Skeletal muscle satellite cell (primary cell): ENCODE results near the gene KRTAP13-2. TPM values are rescaled to one million over a fixed set of nuclear protein-coding genes. Genes with fewer than 3 reads are reported as not detected.

Experiments used
- H3K27me3 ChIP-seq: 2 replicates; pipeline ENCODE4 v1.7.0; 2013; ENCODE audit warnings: low read length; ENCODE audit not compliant: control insufficient read depth, insufficient read depth
- H3K36me3 ChIP-seq: 2 replicates; pipeline ENCODE4 v1.7.0; 2013; ENCODE audit warnings: mild to moderate bottlenecking, control low read depth, low read length; ENCODE audit not compliant: insufficient read depth
- H3K4me1 ChIP-seq: 2 replicates; pipeline ENCODE4 v1.7.0; 2013; ENCODE audit warnings: low read length; ENCODE audit not compliant: control insufficient read depth, insufficient read depth
- H3K4me2 ChIP-seq: 2 replicates; pipeline ENCODE4 v1.7.0; 2013; ENCODE audit warnings: mild to moderate bottlenecking, low read length
- H3K4me3 ChIP-seq: 2 replicates; pipeline ENCODE4 v1.7.0; 2013; ENCODE audit warnings: low read length
- H3K9ac ChIP-seq: 2 replicates; pipeline ENCODE4 v1.7.0; 2013; ENCODE audit warnings: mild to moderate bottlenecking, low read depth, low read length, moderate library complexity
- H3K9me3 ChIP-seq: replicated peaks from 2 replicates; pipeline ENCODE4 v1.7.0; 2013; ENCODE audit warnings: mild to moderate bottlenecking, control low read depth, low read length
- total RNA-seq: library from RNA; depleted of rRNA; stranded (reverse); fragments of >200 nt; gene quantifications from 2 replicates; pipeline ENCODE4 v1.2.3, GENCODE V29; 2012; rRNA removed

The KRTAP13-2 gene
- not detected in 2 replicates for total RNA-seq

DNA sequence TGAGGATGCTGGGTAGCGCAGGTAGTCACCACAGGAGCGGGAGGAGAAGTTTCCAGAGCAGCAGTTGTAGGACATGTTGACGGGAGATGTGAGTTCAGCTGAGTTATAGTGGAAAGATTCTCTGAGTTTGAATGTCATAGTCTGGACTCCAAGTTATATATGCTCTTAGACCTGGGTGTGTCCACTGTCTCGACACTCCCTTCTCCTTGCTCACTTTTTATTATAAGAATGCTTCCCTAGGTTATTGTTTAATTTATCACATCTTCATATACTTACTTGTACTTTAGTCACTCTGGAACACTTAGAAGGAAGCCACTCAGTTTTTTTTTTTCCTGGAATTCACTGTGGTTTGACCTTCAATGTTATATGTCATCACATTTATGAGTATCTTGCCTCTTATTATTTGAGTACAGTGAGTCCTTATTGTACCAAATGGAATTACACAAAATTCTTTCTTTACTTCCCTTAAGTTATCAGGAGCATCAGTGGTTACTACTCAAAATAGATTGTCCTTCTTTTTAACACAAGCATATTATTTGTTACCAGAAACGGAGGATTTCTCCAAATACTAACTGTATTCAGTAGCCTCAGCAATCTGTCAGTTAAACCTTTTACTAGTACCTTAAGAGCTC is at the start of gene KRTAP13-2:
TSS of gene KRTAP13-2 (minus strand) at position 133 of the 632 bp plus-strand sequence. CDS start at position 75, 58 bp downstream.
- Histone ChIP-seq H3K9ac (no peak within 1 kb of the TSS), H3K36me3 (no peaks in the 10 kb centered on the region), H3K4me3 (no peak within 1 kb of the TSS), H3K4me2 (no peak within 1 kb of the TSS), H3K27me3 (no peaks in the 10 kb centered on the region), H3K4me1 (no peaks in the 10 kb centered on the region), H3K9me3 (no peaks in the 10 kb centered on the region)

GRCh38 chr21:30415993-30416392 is 43.9 kb upstream of the KRTAP13-2 start:
- no peaks in the 10 kb centered on the region for H3K27me3 ChIP-seq
- no peaks in the 10 kb centered on the region for H3K4me1 ChIP-seq
- no peaks in the 10 kb centered on the region for H3K36me3 ChIP-seq
- H3K4me2 ChIP-seq = no peak overlapping the region
- H3K9ac ChIP-seq = no peak overlapping the region
- peaks cover 3% of the 10 kb centered on the region for H3K9me3 ChIP-seq
- H3K4me3 ChIP-seq = no peak overlapping the region

DNA sequence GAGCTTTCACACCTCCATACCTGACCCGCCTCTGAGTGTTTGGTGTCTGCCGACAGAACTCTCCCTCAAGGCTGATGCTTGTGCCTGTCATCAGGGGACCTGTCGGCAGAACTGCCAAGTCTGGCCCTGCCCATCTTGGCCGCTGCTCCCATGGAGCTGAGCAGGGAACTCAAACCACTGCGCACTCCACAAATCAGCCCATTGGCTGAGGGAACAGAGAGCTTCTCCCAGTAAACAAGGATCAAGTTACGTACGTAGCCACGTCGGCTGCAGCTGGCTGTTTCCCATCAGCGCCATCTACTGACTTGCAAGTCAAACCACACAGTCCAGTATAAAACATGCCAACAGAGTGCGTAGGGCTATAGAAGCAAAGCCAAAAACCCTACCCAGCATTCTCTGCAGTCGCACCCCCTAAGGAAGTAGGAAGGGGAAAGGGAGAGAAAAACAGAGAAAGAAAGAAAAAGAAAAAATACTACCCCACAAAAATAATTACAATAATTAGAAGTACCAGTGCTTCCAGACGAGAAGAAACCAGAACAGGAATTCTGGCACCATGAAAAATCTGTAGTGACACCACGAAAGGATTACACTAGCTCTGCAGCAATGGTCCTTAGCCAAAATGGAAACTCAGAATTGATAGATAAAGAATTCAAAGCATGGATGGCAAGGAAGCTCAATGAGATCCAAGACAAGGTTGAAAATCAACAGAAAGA is 36.9 kb upstream of the KRTAP13-2 start:
- Histone ChIP-seq H3K27me3 (no peaks in the 10 kb centered on the region), H3K36me3 (no peaks in the 10 kb centered on the region), H3K9me3 (peaks cover 3% of the 10 kb centered on the region), H3K9ac (no peak overlapping the region), H3K4me3 (no peak overlapping the region), H3K4me2 (no peak overlapping the region), H3K4me1 (no peaks in the 10 kb centered on the region)

DNA sequence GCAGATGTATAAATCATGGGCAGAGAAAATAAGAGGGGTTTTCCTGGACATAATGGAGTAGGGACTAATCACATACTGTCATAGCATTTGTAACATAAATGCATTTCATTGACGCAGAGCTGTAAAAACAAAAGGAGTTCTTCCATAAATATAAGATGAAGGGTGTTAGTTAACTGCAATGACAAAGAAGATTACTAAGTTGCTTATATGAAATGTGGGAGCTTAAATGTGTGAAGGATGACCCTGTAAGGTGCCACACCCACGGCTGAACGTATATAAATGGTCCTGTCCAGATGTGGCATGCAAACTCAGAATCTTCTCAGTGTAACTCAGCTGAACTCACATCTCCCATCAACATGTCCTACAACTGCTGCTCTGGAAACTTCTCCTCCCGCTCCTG is 23.7 kb upstream of the KRTAP13-2 start, which contains the start of gene KRTAP13-1:
TSS of gene KRTAP13-1 (plus strand) at position 301 of the 400 bp plus-strand sequence. CDS start at position 357, 56 bp downstream.
- H3K36me3 ChIP-seq = no peaks in the 10 kb centered on the region
- no peak within 1 kb of the TSS for H3K9ac ChIP-seq
- H3K4me2 ChIP-seq = no peak within 1 kb of the TSS
- H3K27me3 ChIP-seq = no peaks in the 10 kb centered on the region
- H3K4me3 ChIP-seq = no peak within 1 kb of the TSS
- no peaks in the 10 kb centered on the region for H3K4me1 ChIP-seq
- H3K9me3 ChIP-seq = peaks cover 13% of the 10 kb centered on the region

- Histone ChIP-seq H3K9me3 (peaks cover 9% of the 10 kb centered on the region), H3K4me2 (no peak overlapping the region), H3K4me1 (no peaks in the 10 kb centered on the region), H3K27me3 (no peaks in the 10 kb centered on the region), H3K9ac (no peak overlapping the region), H3K36me3 (no peaks in the 10 kb centered on the region), H3K4me3 (no peak overlapping the region)
Measured at GRCh38 chr21:30391492-30392025, 19.5 kb upstream of the KRTAP13-2 start.

DNA sequence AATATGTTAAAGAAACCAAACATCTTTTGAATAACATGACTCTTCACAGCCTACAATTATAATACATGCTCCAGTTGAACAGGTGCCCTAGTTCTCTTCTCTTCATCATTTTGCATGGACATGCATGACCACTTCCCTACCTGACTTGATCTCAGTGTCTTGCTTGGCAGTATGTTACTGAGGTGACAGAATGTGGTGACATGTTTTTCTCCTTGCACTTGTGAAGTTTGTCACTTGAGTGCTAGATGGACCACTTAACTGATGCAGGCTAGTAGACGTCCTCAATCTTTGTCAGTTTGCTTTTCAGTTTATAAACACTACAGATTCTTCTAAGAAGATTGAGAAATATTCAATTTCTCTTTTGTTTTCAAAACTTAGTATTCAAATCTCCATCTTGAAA is 10.1 kb upstream of the KRTAP13-2 start:
- Histone ChIP-seq H3K36me3 (no peaks in the 10 kb centered on the region), H3K4me3 (no peak overlapping the region), H3K9ac (no peak overlapping the region), H3K4me2 (no peak overlapping the region), H3K9me3 (peaks cover 4% of the 10 kb centered on the region), H3K4me1 (no peaks in the 10 kb centered on the region), H3K27me3 (no peaks in the 10 kb centered on the region)

- Histone ChIP-seq H3K36me3 (no peaks in the 10 kb centered on the region), H3K4me1 (no peaks in the 10 kb centered on the region), H3K9me3 (peaks cover 4% of the 10 kb centered on the region)
Measured at GRCh38 chr21:30355906-30356305, 16.2 kb downstream of the KRTAP13-2 start.

DNA sequence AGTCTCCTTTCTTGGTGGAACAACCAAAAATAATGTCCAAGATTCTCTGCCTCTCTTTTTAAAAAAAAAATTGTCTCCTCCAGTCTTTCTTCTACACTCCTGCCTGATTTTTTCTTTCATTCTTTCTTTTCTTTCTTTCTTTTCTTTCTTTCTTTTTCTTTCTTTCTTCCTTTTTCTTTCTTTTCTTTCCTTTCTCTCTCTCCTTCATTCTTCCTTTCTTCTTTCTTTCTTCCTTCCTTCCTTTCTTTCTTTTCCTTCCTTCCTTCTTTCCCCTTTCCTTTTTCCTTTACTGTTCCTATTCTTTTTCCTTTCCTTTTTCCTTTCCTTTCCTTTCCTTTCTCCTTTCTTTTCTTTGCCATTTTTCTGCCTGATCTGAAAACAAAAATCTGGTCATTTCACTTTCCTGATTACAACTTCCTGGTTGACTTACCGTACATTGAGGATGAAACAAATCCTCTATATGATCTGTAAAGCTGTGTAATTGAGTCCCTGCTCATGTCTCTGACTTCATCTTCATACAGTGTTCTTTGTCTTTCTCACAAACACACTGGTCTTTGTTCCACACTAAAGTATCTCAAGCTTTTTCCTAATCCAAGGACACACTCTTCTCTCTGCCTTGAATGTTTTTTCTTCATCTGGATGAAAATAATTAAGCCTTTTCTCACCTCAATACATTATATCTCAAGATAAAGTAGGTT is 17.6 kb downstream of the KRTAP13-2 start:
- Histone ChIP-seq H3K4me1 (no peaks in the 10 kb centered on the region), H3K9ac (no peak overlapping the region), H3K27me3 (no peaks in the 10 kb centered on the region), H3K4me3 (no peak overlapping the region), H3K9me3 (peaks cover 4% of the 10 kb centered on the region), H3K36me3 (no peaks in the 10 kb centered on the region), H3K4me2 (no peak overlapping the region)

More at GRCh38 chr21:30355906-30356305, 16.2 kb downstream of the KRTAP13-2 start:
- Histone ChIP-seq H3K4me3 (no peak overlapping the region), H3K9ac (no peak overlapping the region), H3K27me3 (no peaks in the 10 kb centered on the region), H3K4me2 (no peak overlapping the region)

DNA sequence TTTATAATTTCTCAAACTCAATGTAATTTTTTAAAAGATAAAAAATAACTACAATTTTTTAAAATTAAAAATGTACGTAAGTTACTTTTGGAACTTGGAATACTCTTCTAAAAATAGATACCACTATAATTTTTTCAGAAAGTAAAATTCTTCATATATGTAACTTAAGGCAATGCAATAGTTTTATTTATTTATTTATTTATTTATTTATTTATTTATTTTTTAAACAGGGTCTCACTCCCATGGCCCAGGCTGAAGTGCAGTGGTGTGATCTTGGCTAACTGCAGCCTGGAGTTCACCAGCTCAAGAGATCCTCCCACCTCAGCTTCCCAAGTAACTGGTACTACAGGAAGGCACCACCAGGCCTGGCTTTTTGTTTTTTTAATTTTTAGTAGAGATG is 20.5 kb downstream of the KRTAP13-2 start:
- Histone ChIP-seq H3K4me3 (no peak overlapping the region), H3K9me3 (peaks cover 3% of the 10 kb centered on the region), H3K9ac (no peak overlapping the region), H3K4me2 (no peak overlapping the region), H3K4me1 (no peaks in the 10 kb centered on the region), H3K36me3 (no peaks in the 10 kb centered on the region), H3K27me3 (no peaks in the 10 kb centered on the region)

GRCh38 chr21:30349572-30349971 is 22.5 kb downstream of the KRTAP13-2 start:
- H3K9ac ChIP-seq = no peak overlapping the region
- no peak overlapping the region for H3K4me2 ChIP-seq
- H3K4me1 ChIP-seq = no peaks in the 10 kb centered on the region
- H3K9me3 ChIP-seq = peaks cover 3% of the 10 kb centered on the region
- H3K36me3 ChIP-seq = no peaks in the 10 kb centered on the region
- no peak overlapping the region for H3K4me3 ChIP-seq
- no peaks in the 10 kb centered on the region for H3K27me3 ChIP-seq

- no peaks in the 10 kb centered on the region for H3K36me3 ChIP-seq
- no peak within 1 kb of the TSS for H3K4me3 ChIP-seq
- peaks cover 3% of the 10 kb centered on the region for H3K9me3 ChIP-seq
- H3K9ac ChIP-seq = no peak within 1 kb of the TSS
- H3K4me1 ChIP-seq = no peaks in the 10 kb centered on the region
- no peak within 1 kb of the TSS for H3K4me2 ChIP-seq
- H3K27me3 ChIP-seq = no peaks in the 10 kb centered on the region
Measured at GRCh38 chr21:30348506-30348905, 23.6 kb downstream of the KRTAP13-2 start, which contains the start of gene KRTAP23-1. Gene KRTAP23-1 (minus strand): TSS chr21:30348606. CDS start chr21:30348606, 0 bp downstream.
